ENCODE data around the gene MSH5.

Gene MSH5

DNA sequence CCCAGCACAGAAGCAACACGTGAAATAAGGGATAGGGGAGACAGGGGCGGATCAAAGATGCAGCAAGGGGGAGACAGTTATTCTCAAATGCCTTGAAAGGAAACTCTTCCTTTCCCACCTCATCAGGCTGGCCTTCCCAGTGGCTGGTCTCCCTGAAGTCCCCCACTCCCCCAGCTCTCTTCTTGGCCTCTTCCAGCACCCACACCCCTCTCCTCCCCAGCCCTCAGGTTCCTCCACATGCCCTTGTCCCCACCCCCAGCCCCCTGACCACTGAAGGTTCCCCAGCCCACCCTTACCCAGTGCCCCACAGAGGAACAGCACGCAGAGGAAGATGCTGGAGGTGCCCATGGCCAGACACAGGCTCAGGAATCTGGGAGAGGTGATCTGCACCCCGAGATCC, 26.3 kb upstream of the MSH5 start:
- no peak for DNase-seq (ENCODE audit: low read depth)

DNA sequence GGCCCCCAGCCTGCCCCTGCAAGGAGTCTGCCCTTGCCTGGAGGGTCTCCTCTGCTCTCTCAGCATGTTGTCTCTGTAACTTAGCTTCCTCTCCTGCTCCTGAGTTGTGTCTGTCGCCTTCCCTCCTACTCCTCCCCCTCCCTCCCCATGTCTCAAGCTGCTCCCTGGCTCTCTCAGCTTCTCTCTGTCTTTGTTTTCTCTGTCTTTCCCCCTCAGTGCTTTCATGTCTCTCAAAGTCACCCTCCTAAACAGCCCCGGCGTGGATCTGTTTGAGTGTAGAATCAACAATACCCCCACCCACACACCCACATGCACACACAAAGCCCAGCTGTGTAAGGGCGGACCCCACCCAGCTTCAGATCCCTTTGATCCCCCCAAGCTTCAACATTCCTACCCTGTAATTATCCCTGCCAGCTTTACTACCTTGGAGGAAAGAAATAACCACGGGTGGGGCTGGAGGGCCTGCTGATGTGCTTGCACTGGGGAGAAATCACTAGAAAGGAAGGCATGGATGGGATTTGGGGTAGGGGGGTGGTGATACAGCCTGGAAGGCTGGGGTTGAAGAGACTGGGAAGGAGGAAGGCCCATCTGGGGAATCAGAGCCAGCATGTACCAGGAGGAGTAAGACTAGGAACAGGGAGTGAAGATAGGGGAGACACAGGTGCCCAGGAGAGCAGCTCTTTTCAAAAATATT, 25.7 kb upstream of the MSH5 start:
- no peak for DNase-seq (ENCODE audit: low read depth)

DNA sequence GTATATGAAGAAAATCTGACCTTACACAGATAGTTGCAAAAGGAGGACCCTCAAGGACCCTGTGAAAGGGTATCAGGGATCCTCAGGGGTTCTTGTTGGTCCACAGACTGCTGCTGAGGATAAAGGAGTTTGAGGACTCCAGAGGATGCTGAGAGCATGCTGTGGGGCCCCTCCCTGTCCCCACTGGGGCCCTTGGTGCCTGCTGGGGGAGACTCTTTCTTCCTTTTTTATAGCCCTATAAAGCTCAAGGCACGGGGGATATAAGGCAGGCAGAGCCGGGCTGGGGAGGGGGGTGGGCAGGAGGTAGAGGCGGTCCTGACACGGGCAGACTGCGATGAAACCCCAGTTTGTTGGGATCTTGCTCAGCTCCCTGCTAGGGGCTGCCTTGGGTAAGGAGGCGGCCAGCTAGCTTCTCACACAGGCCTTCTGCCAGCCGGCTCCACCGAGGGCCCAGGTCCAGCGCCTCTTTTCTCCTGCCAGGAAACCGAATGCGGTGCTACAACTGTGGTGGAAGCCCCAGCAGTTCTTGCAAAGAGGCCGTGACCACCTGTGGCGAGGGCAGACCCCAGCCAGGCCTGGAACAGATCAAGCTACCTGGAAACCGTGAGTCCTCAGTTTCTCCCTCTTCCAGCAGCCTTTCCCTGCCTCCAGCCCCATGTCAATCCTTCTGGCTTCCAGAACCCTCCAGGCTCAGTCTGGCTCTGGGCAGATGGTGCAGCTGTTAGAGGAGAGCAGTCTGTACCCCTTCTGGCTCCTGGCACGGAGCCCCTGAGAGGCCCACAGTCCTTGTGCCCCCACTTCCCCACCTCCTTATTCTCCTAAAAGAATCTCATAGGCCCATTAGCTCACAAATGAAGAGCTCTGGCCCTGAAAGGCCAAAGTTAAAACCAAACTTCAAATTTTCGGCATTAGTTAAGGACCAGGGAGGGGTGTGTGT, 24.5 kb upstream of the MSH5 start, which contains the start of gene LY6G6D:
Gene LY6G6D, plus strand, starts transcription at position 327 of the 937 bp plus-strand sequence. Its CDS starts 8 bp downstream, at position 335.
- no peak for DNase-seq (ENCODE audit: low read depth)

DNA sequence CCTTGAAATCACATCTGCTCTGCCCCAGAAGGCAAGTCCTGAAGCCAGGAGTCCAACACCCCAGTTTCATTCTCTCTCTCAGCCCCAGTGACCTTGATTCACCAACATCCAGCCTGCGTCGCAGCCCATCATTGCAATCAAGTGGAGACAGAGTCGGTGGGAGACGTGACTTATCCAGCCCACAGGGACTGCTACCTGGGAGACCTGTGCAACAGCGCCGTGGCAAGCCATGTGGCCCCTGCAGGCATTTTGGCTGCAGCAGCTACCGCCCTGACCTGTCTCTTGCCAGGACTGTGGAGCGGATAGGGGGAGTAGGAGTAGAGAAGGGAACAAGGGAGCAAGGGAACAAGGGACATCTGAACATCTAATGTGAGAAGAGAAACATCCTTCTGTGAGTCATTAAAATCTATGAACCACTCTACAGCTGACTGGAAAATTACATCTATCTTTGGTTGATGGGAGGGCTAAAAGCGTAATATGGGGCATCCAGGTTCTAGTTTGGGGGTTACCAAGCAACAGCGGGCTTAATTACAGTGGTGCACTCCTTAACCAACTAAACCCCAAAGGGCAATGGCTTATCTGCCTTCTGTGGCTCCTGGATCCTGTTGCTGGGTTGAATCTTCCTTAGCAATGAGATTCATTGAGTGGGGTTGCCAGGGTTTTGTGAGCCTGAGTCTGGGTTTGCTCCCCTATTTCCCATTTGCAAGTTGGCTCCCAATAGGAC, 22.1 kb upstream of the MSH5 start:
- no peak for DNase-seq (ENCODE audit: low read depth)

DNA sequence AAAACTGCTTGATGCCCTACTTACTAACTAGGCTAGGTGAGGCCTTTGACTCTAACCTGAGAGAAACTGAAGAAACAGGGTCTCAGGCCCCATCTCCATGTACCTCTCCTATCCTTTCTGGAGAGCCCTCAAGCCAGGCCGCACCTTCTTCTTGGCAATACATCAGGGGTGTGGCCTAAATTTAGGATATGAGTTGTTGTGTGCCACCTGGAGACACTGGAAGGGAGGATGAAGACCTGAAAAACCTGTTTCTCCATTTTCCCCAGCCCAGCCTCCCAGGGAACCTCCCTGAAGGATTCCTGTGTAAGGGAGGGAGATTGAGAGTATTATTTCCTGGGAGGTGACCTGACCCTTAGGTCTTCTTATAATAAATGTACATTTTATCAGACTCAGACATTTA, 21.5 kb upstream of the MSH5 start:
- DNase-seq (ENCODE audit: low read depth) = no peak

DNA sequence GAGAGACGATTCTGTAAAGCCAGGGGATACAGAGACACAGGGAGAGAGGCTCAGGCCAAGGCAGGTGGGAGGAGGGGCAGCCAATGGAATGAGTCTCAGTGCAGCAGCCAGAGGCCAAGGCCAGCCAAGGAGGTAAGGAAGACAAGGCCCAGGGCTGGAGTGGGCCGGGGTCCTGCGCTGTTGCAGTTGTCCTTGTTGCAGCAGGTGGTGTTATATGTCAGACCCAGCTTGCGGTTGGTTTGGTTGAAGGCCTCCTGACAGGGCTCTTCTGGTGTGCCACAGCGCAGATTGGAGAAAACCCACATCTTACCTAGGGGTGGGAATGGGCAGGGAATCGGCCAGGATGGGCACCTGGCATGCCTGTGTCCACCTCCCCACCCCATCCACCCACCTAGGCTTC, 20.8 kb upstream of the MSH5 start:
- no peak for DNase-seq (ENCODE audit: low read depth)

DNA sequence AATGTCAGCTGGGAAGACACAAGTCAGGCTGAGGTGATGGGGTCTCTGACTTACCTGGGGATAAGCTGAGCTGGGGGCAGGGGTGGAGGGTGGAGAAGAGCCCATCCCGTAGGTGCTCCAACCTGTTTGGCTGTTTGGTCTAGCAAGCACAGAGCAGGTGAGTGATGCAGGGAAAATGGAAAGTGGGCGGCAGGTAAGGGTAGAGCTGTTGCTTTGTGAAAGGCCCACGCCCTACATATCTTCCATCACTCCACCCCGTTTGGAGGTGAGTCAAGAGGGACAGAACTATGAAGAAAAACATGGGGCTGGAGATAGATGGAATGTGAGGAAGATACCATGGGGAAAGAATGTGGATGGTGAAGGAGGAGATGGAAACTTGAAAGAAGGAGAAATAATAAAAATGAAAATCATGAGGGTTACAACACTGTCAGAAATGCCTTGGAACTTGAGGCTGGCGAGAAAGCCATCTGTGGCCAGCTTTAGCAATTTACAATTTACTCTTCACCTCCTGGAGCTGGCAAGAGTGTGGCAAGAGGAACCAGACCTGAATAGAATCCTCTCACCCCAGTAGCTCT, 19.5 kb upstream of the MSH5 start:
- DNase-seq (ENCODE audit: low read depth) = no peak

DNA sequence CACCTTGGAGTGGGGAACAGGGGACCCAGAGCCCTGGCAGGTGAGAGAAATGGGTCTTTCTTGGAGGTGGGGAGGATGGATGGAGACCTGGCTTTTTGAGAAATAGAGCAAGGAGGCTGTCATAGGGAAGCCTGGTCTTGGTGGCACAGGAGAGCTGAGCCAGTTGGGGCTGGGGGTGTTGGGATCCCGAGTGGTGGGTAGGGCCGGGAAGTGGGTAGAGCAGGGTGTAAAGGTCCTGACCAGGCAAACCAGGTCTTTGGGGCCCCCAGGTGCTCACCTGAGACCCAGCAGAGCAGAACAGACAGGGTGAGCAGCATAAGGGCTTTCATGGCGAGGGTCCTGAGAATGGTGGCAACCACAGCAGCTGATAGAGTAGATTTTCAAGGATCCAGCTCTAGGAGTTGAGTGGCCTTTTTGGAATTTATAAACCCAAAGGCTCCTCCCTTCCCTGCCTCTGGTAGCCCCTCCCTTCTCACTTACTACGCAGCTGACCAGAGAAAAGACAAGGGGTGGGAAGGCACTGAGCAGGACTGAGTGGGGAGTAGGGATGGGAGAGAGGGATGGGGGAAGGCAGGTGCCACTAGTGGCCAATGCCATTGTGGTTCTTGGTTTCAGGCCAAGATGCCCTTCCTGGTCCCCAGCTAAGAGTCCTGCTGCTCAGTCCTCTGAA, 18.3 kb upstream of the MSH5 start, which contains the start of gene LY6G6C:
Gene LY6G6C, minus strand, starts transcription at position 396 of the 670 bp plus-strand sequence. Its CDS starts 67 bp downstream, at position 329.
- no peak for DNase-seq (ENCODE audit: low read depth)

DNA sequence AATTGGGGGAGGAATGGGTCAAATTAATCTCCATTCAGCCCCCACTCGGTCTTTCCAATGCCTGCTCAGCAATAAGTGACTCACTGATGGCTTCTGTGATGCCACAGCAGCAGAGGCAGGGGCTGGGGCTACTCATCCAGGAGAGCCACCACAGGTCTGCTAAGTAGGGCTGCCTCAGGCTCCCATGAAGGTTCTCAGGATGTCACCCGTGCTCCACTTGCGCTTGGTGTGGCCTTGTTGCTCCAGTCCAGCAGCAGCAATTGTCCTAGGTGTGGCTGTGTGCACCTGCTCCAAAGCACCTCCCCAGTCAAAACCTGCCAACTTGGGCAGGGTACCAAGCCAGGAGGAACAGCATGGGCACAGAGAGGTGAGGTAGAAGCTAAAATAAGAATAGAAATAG, 17.6 kb upstream of the MSH5 start:
- DNase-seq (ENCODE audit: low read depth) = no peak

DNA sequence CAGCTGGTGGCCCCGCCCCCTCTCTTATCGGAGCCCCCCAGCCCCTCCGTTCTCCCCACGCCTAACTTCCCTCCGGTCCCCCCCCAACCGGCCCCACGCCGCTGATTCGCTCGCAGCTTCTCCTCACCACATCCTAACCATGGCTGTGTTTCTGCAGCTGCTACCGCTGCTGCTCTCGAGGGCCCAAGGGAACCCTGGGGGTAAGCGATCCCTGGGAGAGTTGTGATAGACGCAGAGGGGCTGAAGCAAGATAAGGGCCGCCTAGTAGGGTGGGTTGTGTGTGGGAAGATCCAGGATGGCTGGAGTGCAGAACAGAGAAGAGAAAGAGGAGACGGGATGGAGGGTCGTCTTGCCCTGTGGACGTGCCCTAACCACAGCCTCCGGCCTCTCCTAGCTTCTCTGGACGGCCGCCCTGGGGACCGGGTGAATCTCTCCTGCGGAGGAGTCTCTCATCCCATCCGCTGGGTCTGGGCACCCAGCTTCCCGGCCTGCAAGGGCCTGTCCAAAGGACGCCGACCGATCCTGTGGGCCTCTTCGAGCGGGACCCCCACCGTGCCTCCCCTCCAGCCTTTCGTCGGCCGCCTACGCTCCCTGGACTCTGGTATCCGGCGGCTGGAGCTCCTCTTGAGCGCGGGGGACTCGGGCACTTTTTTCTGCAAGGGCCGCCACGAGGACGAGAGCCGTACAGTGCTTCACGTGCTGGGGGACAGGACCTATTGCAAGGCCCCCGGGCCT, 16.4 kb upstream of the MSH5 start, which contains the start of gene MPIG6B:
Gene MPIG6B, plus strand, starts transcription at position 129 of the 735 bp plus-strand sequence. Its CDS starts 11 bp downstream, at position 140.
- no peak for DNase-seq (ENCODE audit: low read depth)

DNA sequence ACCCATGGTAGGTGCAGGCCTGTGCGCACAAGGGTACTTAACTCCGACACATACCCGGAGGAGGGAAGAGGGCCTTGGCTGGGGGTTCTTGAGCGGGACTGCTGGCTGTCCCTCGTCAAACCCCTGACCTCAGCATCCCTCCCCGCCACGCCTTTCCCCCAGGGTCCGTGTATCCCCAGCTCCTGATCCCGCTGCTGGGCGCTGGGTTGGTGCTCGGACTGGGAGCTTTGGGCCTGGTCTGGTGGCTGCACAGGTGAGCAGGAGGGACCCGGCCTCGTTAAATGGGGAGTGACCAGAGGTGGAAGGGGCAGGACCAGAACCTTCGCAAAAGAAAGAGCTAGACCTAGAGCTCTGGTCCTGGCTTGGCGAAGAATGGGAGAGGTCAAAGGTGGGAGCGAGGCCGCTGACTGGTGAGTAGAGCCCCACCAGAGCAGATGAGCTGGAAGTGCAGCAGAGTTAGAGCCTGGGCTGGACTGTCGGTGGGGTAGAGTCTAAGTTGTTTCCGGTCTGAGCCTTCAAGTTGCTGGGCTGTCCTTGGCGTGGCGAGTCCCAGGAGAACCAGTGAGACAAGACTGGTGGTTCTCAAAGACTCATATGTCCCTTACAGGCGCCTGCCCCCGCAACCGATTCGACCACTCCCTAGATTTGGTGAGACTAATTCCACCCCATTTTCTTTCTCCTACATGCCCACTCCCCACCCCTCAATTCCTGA, 15.7 kb upstream of the MSH5 start:
- no peak for DNase-seq (ENCODE audit: low read depth)

DNA sequence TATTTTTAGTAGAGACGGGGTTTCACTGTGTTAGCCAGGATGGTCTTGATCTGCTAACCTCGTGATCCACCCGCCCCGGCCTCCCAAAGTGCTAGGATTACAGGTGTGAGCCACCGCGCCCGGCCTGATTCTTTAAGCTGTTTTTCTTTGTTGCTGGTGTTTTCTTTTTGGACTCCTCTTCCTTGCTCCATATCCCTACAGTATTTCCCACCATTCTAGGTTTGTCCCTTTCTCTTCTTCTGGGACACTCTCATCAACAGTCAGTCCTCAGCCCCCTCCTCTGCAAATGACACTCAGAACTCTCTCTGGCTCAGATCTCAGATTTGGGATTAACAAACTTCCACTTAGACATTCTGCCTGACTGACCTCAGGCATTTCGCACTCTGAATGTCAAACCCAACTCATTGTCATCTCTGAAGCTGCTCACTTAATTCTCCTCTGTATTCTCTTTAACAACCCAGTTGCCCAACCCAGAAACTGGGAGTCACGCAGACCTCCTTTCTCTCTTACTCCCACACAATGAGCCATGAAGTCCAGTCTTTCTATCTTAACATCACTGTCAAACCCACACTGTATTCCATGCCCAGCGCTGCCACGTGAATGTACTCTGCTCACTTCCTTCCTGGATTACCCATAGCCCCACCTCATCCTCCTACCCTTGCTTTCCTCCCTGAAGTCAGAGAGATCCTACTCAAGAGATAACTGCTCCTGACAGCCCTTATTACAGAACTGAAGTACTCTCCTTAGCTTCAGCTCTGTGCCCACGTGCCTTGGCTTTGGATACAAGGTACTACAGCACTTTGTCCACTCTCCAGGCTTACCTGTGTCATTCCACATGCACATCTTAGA, 14.1 kb upstream of the MSH5 start:
- DNase-seq (ENCODE audit: low read depth) = no peak

DNA sequence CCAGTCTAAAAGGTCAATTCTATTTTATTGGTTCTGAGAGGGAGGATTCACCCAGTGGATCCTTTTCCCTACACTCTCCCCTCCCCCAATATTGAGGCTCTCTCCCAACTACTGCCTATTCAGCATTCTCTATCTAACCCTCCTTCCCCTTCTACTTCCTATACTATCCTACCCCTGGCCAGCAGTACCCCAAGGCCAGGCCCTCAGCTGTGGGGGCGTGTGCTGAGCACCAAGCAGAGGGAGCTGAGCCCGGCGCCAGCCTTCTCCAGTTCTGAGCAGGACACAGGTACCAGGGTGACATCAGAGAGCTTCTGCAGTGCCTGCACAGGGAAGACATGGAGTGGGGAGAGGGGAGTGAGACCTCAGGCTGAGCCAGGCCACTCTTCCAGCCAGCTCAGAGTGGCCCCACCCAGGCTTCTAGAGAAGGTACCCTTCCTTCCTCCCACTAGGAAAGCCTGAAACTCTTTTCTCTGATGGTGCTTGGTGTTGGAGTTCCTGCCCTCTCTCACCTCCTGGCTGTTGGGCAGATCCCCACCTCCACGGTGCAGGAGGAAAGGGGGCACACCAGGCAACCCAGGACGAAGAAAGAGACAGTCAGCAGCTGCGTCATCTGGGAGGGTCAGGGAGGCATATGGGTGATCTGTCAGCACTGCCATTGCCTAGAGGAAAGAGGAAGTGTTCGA, 12.6 kb upstream of the MSH5 start:
- DNase-seq (ENCODE audit: low read depth) = no peak

DNA sequence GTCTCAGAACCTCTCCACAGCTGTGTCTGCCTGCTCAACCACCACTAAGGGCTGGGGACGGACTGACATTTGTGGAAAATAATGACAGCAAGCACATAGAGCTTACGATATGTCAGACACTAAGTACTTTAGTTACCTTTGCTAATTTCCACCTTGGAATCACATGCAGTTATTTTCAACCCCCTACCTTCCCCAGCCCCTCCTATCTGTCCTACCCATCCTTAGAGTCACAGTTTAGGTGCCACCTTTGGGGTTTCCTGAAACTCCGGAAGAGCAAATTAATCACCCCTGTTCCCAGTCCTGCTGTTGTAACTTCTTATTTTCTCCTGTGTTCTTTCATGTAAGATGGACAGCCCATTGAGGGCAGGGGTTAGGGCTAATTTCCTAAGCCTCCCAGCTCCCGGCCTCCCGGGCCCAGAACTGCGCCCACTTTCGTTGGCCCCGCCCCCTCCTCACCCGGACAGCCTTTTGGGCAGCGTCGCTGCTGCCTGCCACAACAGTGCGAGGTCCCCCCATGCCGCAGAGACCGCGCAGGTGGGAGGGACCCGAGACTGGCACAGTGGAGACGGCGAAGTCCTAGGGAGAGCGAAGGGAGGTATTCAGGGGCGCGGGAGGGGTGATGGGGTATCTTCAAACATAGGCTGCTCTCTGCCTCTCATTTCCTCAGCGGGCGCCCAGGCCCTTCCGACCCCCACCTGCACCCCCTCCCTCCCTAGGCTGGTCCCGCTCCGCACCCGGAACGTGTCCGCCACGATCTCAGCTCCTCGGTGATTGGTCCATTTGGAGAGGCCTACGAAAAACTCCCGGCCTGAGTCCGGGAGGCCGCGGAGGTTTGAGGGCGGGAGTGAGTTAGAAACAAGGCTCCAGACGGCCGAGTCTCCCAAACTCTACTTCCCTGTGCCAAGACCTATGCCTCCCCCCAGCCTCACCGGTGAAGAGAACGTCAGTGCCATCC, 11.8 kb upstream of the MSH5 start:
- no peak for DNase-seq (ENCODE audit: low read depth)

DNA sequence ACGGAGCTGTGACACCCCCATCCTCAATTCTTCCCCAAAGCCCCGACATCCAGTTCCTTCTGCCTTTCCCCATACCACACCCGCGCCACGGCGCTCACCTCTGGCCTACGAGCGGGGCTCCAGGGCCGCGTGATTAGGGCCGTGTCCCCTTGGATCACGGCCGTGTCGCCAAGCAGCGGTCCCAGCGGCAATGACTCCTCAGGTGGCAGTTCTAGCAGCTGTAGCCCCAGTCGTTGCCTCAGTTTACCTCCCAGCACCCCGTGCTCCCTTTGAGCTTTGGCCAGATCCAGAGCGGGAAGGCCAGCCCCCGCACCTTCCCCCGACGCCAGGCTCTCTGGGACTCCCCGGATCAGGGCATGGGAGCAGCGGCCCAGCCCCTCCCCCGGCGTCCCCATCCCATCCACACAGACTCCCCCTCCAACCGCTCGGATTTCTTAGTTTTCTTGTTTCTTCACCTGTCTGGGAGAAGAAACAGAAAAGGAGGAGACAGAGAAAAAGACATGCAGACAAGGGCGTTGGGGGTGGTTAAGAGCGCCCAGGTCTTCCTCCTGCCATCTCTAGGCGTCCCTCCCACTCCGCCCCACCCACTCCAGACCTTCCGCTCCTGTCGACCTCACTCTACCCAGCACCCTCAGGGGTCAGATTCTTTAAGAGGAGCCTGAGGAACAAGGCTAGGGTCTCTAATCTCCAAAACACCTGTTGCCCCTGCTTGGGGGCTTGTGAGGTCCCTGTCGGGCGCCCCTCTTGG, 10.9 kb upstream of the MSH5 start, which contains the start of gene DDAH2:
Gene DDAH2, minus strand, starts transcription at position 533 of the 748 bp plus-strand sequence. Its CDS starts 138 bp downstream, at position 395.
- no peak for DNase-seq (ENCODE audit: low read depth)

DNA sequence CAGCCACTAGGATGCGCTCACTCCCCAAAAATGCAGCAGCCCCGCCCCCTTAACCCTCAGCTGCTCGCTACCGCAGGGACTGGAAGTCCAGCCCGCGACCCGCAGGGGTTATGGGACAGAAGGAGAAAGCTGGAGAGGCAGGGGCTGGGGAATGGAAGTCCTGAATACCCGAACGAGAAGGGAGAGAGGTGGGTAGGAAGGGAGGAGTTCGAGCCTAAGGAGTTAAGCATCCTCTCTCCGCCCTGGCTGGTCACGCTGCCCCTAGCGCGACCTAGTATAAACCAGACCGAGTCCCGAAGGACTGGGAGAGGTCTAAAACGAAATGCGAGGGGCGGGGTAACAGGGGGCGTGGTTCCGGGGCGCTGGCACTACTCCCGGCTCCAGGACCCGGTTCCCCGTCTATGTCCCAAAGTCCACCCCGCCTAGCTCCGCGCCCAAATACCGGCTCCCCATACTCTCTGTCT, 10.3 kb upstream of the MSH5 start:
- DNase-seq (ENCODE audit: low read depth) = peak; percentile 65

Data from stimulated activated CD8-positive, alpha-beta memory T cell treated with anti-CD3 and anti-CD28 coated beads, Interleukin-12 subunit alpha, Interleukin-12 subunit beta, amount 100 ng/mL, for 4 hours (primary cell).